ENCODE measurements around the gene STRC. TPM values are rescaled to one million over a fixed set of nuclear protein-coding genes. Genes with fewer than 3 reads are reported as not detected.
"Not testable (repeated sequence)": the region's sequence is repeated elsewhere in the genome, so short reads cannot be mapped to it uniquely, and the experiment has no call there.

Gene STRC
- total RNA-seq, 2 experiments from 2014 or later = 0.36 to 0.72 TPM

DNA sequence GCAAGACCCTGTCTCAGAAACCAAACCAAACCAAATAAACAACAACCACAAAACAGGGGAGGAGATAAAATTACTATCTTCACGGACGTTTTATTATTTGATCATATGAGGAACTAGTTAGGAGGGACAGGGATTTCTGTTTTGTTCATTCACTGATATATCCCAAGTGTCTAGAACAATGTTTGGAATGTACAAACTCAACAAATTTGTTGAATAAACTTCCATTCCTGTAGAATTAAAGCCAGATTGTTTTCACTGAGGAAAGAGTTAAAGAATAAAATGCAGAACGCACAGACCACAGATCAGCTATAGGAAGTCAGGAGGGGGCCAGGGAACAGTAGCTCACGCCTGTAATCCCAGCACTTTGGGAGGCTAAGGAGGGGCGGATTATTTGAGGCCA is 6.5 kb upstream of the STRC start:
- Mint-ChIP-seq H3K9me3 (no peaks in the 10 kb centered on the region), H3K36me3 (ENCODE audit: low read depth) (no peaks in the 10 kb centered on the region), H3K27me3 (peaks cover 6% of the 10 kb centered on the region), H3K27ac (no peak overlapping the region), H3K4me3 (no peak overlapping the region), H3K4me1 (ENCODE audit: low read depth) (no peaks in the 10 kb centered on the region)
- intact Hi-C loops (cut with micrococcal nuclease) = no loop called here
- ChIA-PET POLR2A (no interaction called here), CTCF (no interaction called here)
- TF ChIP-seq, protein P1, sequence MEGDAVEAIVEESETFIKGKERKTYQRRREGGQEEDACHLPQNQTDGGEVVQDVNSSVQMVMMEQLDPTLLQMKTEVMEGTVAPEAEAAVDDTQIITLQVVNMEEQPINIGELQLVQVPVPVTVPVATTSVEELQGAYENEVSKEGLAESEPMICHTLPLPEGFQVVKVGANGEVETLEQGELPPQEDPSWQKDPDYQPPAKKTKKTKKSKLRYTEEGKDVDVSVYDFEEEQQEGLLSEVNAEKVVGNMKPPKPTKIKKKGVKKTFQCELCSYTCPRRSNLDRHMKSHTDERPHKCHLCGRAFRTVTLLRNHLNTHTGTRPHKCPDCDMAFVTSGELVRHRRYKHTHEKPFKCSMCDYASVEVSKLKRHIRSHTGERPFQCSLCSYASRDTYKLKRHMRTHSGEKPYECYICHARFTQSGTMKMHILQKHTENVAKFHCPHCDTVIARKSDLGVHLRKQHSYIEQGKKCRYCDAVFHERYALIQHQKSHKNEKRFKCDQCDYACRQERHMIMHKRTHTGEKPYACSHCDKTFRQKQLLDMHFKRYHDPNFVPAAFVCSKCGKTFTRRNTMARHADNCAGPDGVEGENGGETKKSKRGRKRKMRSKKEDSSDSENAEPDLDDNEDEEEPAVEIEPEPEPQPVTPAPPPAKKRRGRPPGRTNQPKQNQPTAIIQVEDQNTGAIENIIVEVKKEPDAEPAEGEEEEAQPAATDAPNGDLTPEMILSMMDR (IDR thresholded peaks at IDR 0.05) = no peak
- ATAC-seq = no peak
- no peak for DNase-seq

DNA sequence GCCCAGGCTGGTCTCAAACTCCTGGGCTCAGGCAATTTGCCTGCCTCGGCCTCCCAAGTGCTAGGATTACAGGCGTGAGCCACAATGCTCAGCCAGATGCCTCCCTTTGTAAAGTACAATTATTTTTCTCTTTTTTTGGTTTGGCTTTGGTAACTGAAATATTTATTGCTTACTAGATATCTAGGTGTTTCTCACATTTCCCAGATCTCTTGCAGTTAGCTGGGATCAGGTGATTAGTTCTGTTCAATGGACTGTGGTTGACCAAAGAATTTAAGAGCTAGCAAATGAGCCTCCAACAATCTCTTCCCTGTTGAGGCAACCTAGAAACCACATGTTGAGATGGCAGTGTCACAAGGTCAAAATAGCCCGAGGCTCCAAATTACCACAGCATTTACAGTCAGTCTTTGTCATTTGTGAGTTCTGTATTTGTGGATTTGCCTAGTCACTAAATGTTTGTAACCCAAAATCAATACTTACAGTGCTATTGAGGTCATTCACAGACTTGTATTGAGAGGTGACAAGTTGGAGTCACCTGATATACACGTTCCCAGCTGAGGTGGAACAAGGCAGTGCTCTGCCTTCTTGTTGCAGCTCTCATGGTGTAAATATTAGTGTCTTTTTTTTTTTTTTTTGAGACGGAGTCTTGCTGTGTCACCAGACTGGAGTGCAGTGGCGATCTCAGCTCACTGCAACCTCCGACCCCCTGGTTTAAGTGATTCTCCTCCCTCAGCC is 3.6 kb upstream of the STRC start:
- H3K36me3 Mint-ChIP-seq (ENCODE audit: low read depth); H3K27ac Mint-ChIP-seq; CTCF ChIA-PET; H3K27me3 Mint-ChIP-seq; H3K4me1 Mint-ChIP-seq (ENCODE audit: low read depth); DNase-seq; ATAC-seq; intact Hi-C loops (cut with micrococcal nuclease); POLR2A ChIA-PET; H3K4me3 Mint-ChIP-seq; H3K9me3 Mint-ChIP-seq: not testable (repeated sequence)

DNA sequence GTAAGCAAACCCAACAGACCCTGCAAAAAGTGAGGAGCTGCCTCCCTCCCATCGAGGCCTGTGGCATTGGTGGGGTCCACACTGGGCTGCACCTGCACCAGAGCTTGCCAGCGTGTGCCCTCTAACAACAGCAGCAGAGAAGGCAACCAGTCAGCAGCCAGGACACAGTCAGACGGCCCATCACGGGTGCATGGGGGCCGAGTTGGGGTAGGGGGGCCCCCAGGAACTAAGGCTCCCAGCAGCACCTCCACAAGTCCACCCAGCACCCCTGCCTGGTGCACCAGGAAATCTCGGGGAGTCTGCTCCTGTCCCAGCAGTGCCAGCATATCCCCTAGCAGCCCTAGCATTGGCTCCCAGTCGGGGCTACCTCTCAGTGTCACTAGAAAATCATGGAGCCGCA is 850 bp downstream of the STRC start:
- H3K4me3 Mint-ChIP-seq; H3K27me3 Mint-ChIP-seq; intact Hi-C loops (cut with micrococcal nuclease); CTCF ChIA-PET; POLR2A ChIA-PET; DNase-seq; H3K4me1 Mint-ChIP-seq (ENCODE audit: low read depth); H3K9me3 Mint-ChIP-seq; H3K27ac Mint-ChIP-seq; H3K36me3 Mint-ChIP-seq (ENCODE audit: low read depth); ATAC-seq: not testable (repeated sequence)

DNA sequence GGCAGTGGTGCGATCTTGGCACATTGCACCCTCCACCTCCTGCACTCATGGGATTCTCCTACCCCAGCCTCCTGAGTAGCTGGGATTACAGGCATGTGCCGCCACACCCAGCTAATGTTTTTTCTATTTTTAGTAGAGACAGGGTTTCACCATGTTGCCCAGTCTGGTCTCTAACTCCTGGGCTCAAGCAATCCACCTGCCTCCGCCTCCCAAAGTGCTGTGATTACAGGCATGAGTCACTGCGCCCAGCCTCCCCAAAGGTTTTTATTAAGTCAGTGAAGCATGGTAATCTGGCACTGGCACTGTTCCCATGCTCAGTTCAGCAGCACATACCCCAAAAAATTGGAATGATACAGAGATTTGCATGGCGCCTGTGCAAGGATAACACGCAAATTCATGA is 16.4 kb downstream of the STRC start:
- H3K27ac Mint-ChIP-seq; H3K4me1 Mint-ChIP-seq (ENCODE audit: low read depth); H3K4me3 Mint-ChIP-seq; intact Hi-C loops (cut with micrococcal nuclease); DNase-seq; ATAC-seq; CTCF ChIA-PET; H3K36me3 Mint-ChIP-seq (ENCODE audit: low read depth); POLR2A ChIA-PET; H3K9me3 Mint-ChIP-seq: not testable (repeated sequence)
- peaks cover 17% of the 10 kb centered on the region for H3K27me3 Mint-ChIP-seq

DNA sequence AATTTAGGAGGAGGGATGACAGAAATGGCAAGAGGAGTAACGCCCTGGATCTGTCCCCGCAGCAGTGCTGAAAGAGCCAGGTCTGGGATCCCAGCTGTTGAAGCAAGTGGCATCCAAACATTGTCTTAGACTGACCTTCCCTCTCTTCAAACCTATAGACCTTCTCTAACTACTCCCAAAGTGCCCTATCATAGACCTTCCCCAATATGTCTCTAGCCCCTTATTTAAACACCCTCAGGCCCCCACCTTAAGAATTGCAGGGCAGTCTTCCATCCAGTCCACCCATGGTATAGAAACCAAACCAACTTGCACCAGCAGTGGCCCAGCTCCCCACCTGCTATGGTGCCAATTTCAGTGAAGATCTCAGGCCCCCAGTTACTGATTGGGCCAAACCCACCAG is 18.4 kb downstream of the STRC start:
- H3K9me3 Mint-ChIP-seq; H3K4me3 Mint-ChIP-seq; DNase-seq; POLR2A ChIA-PET; H3K36me3 Mint-ChIP-seq (ENCODE audit: low read depth); intact Hi-C loops (cut with micrococcal nuclease); H3K4me1 Mint-ChIP-seq (ENCODE audit: low read depth); H3K27ac Mint-ChIP-seq; ATAC-seq: not testable (repeated sequence)
- CTCF ChIA-PET = interaction anchor here (0.6 kb wide), 1 partner anchor 650 kb away, joined by 3 read pairs; no protein-coding TSS in a partner anchor
- peaks cover 23% of the 10 kb centered on the region for H3K27me3 Mint-ChIP-seq

DNA sequence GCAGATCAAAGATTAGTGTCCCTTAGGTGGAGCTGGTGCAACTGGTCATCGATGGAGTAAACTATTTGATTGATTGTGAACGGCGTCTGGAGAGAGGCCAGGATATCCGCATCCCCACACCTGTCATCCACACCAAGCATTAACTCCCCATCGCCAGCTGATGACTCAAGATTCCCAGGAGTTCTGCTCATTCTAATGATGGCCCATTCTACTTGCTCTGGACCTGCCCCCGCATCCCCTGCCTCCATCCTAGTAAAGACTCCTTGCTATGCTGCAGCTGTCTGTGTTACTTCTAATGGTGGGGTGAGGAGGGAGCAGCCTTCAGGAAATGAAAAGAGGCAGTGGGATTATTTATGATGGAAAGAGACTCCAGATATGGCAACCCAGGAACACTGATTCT is 19.5 kb downstream of the STRC start:
- POLR2A ChIA-PET; DNase-seq; intact Hi-C loops (cut with micrococcal nuclease): not testable (repeated sequence)

DNA sequence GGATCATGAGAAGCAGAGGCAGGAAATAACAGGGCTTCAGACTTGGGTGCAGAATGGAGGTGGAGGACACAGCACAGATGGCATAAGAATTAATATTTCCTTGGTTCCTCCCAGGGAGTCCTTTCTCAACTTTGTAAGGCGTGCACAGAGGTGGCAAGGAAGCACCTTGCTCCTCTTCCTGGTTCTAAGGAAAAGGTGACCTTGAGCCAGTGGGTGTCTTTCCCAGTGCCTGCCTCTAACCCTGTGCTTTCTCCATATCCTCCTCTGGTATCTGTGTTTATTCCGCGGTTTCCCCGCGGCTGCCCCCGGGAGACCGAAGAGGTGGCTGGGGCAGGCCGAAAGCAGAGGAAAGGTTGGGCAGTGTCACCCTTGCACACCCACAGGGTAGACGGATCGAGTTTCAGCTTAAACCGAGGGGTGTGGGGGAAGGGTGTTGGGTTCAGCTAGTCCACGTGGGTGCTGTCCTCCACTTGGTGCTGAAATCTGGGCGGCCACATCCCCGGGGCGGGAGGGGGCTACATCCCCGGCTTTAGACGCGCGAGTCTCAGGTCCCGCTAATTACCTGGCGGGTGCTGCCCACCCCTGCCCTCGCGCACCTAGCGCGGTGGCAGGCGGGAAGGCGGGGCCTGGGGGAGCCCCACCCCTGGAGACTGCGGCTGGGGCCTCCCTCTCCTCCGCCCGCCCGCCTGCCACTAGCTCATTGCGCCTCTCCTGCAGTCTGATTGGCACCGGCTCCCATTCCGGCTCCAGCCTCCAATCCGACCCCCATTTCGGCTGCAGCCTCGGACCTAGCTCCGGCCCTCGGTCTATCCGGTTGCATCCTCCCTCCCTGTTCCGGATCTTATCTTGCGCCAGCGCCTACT is 25.0 kb downstream of the STRC start, which contains the start of gene CKMT1B:
Gene CKMT1B, plus strand, starts transcription at position 700 of the 863 bp plus-strand sequence. CDS start 192 bp downstream, outside the sequence.
- H3K4me3 Mint-ChIP-seq; intact Hi-C loops (cut with micrococcal nuclease); DNase-seq: not testable (repeated sequence)

More for the DNA sequence above, 19.5 kb downstream of the STRC start:
- H3K36me3 Mint-ChIP-seq (ENCODE audit: low read depth); H3K4me1 Mint-ChIP-seq (ENCODE audit: low read depth); H3K9me3 Mint-ChIP-seq; H3K4me3 Mint-ChIP-seq; ATAC-seq; CTCF ChIA-PET; H3K27ac Mint-ChIP-seq: not testable (repeated sequence)
- peaks cover 20% of the 10 kb centered on the region for H3K27me3 Mint-ChIP-seq

DNA sequence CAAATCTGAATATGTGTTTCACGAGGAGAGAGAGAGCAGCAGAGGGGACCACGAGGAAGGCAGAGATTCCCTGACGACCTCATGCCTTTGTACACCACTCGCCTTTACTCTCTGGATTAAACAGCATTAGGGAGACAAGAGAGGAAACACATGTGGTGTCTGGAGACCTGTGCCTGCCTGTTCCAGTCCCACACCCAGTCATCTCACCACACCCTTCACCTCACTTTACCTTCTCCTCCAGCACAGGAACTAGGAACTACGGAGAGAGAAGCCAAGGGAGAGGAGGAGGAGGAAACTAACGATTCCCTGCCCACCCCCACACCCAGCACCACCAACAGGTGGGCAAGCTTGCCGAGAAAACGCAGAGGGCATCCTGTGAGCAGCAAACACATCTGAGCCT is 25.8 kb downstream of the STRC start:
- H3K9me3 Mint-ChIP-seq; H3K36me3 Mint-ChIP-seq (ENCODE audit: low read depth); intact Hi-C loops (cut with micrococcal nuclease); ATAC-seq; H3K27me3 Mint-ChIP-seq; H3K4me1 Mint-ChIP-seq (ENCODE audit: low read depth); CTCF ChIA-PET; H3K27ac Mint-ChIP-seq; POLR2A ChIA-PET; DNase-seq; H3K4me3 Mint-ChIP-seq: not testable (repeated sequence)

More for the DNA sequence above, 25.0 kb downstream of the STRC start, which contains the start of gene CKMT1B:
- CTCF ChIA-PET; H3K27ac Mint-ChIP-seq; H3K36me3 Mint-ChIP-seq (ENCODE audit: low read depth); H3K9me3 Mint-ChIP-seq; H3K4me1 Mint-ChIP-seq (ENCODE audit: low read depth); POLR2A ChIA-PET; H3K27me3 Mint-ChIP-seq: not testable (repeated sequence)
- ATAC-seq = peak; percentile 40

DNA sequence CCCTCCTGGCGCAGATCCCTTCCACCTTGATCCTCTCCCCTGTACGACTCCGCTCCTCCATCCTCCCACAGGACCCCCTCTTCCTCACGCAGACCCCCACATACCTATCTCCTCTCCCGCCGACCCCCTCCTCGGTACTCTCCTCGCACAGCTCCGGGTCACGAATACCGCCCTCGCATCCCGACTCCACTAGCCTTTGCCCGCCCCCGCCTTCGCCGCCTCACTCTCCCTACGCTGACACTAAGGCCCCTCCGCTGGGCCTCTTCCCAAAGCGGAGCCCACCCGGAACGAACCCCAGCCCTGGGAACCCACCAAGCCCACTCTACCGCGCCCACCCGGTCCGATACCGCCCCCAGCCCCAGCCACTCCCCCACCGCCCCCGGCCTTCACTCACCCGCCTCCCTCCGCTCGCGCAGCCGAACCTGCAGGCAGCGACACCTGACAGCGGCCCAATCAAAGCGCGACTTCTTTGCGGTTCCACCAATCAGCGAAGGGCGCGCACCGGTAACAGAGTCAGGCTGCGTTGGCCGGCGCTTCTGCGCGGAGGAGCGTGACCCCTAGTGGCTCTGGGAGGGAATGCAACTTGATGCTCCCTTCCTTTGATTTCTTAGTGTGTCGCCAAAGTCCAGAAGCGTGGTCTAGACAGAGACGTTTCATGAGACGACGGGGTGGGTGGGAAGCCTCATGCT is 28.7 kb downstream of the STRC start, which contains the start of gene PPIP5K1:
Gene PPIP5K1, minus strand, starts transcription at position 431 of the 689 bp plus-strand sequence. CDS start 5,704 bp downstream, outside the sequence.
- H3K36me3 Mint-ChIP-seq (ENCODE audit: low read depth); CTCF ChIA-PET; DNase-seq; H3K4me1 Mint-ChIP-seq (ENCODE audit: low read depth); H3K27me3 Mint-ChIP-seq; H3K27ac Mint-ChIP-seq; POLR2A ChIA-PET; H3K9me3 Mint-ChIP-seq; intact Hi-C loops (cut with micrococcal nuclease); H3K4me3 Mint-ChIP-seq: not testable (repeated sequence)
- ATAC-seq = peak; percentile 96

DNA sequence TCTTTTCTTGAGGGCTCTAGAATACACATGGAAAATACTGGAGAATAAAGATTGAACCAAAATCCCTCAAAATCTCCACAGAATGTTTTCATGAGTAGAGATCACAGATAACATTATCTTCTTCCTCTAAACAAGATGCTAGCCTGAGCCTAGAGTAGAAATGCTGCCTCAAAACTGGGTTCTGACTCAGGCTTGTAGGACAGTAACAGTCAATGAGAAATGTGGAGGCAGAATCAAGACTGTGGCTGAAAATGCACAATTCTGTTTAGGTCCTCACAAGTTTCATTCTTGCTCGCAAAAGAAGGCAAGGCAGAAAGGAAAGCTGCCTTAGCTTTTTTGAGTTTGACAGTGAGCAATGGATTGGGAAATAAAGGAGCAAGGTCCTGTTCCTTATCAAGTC is 44.0 kb downstream of the STRC start:
- H3K36me3 Mint-ChIP-seq (ENCODE audit: low read depth); CTCF ChIA-PET; ATAC-seq; DNase-seq; POLR2A ChIA-PET; H3K27me3 Mint-ChIP-seq; H3K27ac Mint-ChIP-seq; intact Hi-C loops (cut with micrococcal nuclease); H3K4me3 Mint-ChIP-seq; H3K9me3 Mint-ChIP-seq; H3K4me1 Mint-ChIP-seq (ENCODE audit: low read depth): not testable (repeated sequence)

Data from activated CD8-positive, alpha-beta T cell treated with anti-CD3 and anti-CD28 coated beads for 36 hours (primary cell).